Left kidney (tissue), 2 donors: ENCODE data around the gene MMP28. TPM values are rescaled to one million over a fixed set of nuclear protein-coding genes. Genes with fewer than 3 reads are reported as not detected.
"Not testable (repeated sequence)": the region's sequence is repeated elsewhere in the genome, so short reads cannot be mapped to it uniquely, and the experiment has no call there.

ENCODE experiments used
- DNase-seq: peaks from one replicate; pipeline ENCODE4 v3.0.0-alpha.2; 2013
- polyA plus RNA-seq: library from polyadenylated mRNA; unstranded; fragments of 120-200 nt; gene quantifications from one replicate; pipeline ENCODE4 v1.2.1, GENCODE V29; 2013; ENCODE audit not compliant: insufficient read length

Gene MMP28
- polyA plus RNA-seq, 1 donor = 1.2 TPM

GRCh38 chr17:35766903-35767510 is 28.4 kb downstream of the MMP28 start:
- no peak for DNase-seq

DNA sequence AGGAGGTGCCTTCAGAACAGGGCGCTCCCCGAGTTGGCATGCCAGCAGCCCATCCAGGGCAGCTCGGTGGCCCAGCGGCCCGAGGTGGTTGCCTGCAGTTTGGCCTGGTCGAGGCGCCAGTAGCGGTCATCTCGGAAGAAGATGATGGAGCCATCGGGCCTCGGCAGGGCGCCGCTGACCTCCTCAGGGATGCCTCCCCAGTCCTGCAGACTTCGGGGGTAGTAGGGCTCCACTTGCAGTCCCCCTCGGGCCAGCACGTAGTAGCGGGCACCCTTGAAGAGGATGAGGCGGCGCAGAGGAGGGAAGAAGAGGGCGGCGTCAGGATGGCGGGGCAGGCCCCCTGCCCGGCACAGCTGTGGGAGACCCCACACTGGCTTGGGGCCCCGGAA is 29.0 kb downstream of the MMP28 start:
- no peak for DNase-seq

DNA sequence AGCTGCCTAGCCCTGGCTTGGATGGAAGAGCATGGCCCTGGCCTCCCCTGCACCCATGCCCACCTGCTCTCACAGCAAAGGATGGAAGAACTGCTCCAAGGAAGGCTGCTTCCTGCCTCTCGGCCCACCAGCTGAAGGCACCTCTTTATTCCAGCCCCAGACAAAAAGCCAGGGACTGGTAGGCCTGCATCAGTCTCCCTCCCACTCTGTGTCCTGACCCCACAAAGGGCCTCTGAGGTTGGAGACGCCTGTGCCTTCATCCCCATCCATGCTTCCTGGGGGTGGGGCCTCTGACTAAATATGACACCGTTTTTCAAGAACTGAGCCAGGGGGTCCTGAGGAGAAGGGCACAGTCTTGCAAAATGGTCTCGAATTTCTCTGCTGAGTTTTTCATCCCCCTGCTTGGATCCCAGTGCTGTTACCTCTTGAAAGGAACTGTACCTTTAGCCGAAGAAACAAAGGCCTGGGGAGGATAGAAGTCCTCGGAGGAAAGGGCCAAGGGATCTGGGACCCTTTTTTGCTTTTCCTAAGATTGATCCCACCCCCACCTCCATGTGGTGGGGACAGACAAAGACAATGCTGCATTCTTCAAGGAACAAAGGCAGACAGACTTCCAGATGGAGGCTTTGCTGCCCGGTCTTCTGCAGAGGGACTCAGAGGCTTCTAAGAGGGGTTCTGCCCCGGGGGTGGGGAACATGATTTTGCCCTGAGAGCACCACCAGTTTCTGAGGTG is 29.5 kb downstream of the MMP28 start:
- DNase-seq = no peak

- DNase-seq = no peak
Measured at GRCh38 chr17:35765086-35765710, 30.2 kb downstream of the MMP28 start.

GRCh38 chr17:35764123-35764991 is 31.1 kb downstream of the MMP28 start:
- DNase-seq = peak; percentile 90

DNA sequence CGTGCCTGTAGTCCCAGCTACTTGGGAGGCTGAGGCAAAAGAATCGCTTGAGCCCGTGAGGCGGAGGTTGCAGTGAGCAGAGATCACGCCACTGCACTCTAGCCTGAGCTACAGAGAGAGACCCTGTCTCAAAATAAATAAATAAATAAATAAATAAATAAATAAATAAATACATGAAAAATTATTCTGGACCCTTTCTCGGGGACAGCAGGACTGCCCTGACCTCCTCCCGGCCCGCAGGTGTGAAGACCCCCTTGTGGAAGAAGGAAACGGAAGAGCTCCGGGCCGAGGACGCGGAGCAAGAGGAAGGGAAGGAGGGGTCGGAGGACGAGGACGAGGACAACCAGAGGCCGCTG is 31.7 kb downstream of the MMP28 start:
- no peak for DNase-seq

DNA sequence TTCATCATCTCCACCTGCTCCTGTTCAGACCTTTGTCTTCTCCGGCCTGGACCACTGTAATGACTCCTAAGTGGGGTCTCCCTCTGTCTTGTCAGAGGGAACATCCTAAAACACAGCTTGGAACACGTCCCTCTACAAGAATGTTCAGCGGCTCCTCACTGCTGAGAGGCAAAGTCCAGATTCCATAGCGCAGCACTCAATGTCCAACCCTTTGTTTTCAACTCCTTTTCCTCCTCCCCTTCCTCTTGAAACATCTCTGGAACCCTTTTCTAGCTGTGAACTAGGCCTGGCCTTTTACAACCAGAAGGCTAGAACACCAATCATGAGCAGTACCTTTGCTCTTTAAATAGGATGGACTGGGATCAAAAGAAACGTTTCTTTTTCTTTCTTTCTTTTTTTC is 33.8 kb downstream of the MMP28 start:
- DNase-seq = no peak

GRCh38 chr17:35760587-35760986 is 34.9 kb downstream of the MMP28 start, which contains the start of gene C17orf50:
TSS of gene C17orf50 (plus strand) at chr17:35760887. CDS start at chr17:35760942, 55 bp downstream.
- no peak for DNase-seq

- no peak for DNase-seq
Measured at GRCh38 chr17:35757243-35757642, 38.2 kb downstream of the MMP28 start.

GRCh38 chr17:35752945-35753764 is 42.3 kb downstream of the MMP28 start, which contains the start of gene GAS2L2:
TSS of gene GAS2L2 (minus strand) at chr17:35753239. CDS start at chr17:35752850, 389 bp downstream.
- no peak for DNase-seq

DNA sequence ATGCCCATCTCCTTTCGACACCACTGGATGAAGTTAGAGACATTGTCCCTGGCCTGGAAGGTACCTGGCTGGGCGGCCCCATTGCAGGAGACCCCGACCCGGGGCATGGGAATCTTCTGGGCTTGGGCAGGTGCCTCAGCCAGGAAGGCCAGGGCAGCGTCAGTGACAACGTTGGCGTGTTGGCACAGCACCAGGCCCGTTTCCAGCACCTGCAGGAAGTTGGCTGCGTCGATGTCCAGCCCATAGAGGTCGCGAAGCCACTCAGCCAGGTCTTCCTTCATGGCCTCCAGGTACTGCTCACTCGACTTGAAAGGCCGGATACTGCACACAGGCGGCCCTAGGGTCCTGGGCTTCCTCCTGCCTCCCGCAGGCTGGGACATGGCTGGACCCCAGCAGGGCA is 43.0 kb downstream of the MMP28 start:
- DNase-seq = no peak

GRCh38 chr17:35751541-35751940 is 43.9 kb downstream of the MMP28 start:
- DNase-seq = not testable (repeated sequence)

- no peak for DNase-seq
Measured at GRCh38 chr17:35750526-35751395, 44.7 kb downstream of the MMP28 start.

DNA sequence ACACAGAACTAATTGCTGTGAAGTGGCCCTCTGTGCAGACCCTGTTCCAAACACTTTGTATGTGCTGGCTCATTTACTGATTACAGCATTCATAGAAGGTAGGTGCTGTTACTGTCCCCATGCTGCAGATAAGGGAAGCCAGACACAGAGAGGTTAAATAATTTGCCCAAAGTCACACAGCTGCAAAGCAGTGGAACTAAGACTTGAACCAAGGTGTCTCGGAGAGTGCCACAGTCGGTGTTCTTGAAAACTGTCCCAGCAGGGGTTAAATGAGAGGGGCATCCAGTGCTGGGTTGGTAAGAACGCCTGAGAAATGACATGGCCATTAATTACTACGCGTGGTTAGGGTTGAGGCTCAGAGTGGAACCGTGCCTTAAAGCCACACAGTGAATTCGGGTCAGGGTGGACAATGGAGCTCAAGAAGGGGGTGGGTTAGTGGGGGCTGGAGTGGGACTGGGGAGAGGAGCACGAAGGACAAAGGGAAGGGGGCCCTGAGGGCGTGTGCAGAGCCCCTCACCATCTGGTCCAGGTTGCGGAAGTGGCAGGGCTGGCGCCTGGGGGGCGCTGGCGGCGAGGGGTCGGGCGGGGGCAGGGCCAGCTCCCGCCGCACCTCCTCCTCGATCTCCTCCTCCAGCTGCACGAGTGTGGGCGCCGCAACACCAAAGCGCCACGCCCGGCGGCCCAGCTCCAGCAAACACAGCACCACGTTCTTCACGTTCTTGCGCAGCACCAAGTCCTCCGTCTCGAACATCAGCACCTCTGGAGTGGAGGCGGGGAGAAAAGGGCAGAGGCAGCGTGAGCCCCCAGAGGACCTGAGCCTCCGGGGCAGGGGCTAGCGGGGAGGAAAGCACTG is 45.7 kb downstream of the MMP28 start:
- DNase-seq = no peak

DNA sequence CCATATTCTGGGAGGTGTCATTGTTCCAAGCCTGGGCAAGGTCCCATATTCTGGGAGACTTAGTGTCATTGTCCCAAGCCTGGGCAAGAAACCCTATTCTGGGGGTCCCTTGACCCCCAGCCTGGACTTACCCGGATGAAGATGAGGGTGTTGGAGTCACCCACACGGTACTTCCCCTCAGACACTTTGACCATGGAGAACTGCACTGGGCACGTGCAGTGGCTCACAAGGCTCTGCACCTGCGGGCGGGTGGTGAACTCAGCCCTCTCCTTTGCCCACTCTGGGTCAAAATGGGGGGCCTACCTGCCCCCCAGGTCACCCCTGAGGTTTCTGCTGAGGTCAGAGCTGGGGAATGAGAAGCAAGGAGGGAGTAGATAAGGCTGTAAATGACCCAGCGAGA is 46.5 kb downstream of the MMP28 start:
- no peak for DNase-seq

- no peak for DNase-seq
Measured at GRCh38 chr17:35748341-35748841, 47.0 kb downstream of the MMP28 start.

- peak; percentile 68 for DNase-seq
Measured at GRCh38 chr17:35747540-35748017, 47.9 kb downstream of the MMP28 start.

- DNase-seq = no peak
Measured at GRCh38 chr17:35745749-35746320, 49.6 kb downstream of the MMP28 start.

- no peak for DNase-seq
Measured at GRCh38 chr17:35745246-35745645, 50.2 kb downstream of the MMP28 start.
